CD4-positive, CD25-positive, alpha-beta regulatory T cell (primary cell): Measurements from ENCODE around the gene FAM83F. TPM values are rescaled to one million over a fixed set of nuclear protein-coding genes. Genes with fewer than 3 reads are reported as not detected.
A peak's percentile ranks its signal among the peaks of the same experiment; 100 is the strongest.

ENCODE experiments used
- ATAC-seq, 2 donors: fragments of 150-1000 bp; cut with Tn5 transposase; one replicate each; pipeline ENCODE4 v1.10.0; 2021; ENCODE audit warnings: low read depth in 2 of 2, moderate number of reproducible peaks in 2 of 2, moderate library complexity in 1 of 2
- DNase-seq, 3 donors: peaks; one replicate each; pipeline versions ENCODE4 v3.0.0 to v3.0.0-alpha.2; 2012 to 2022; ENCODE audit warnings: mixed read lengths in 1 of 3
- H3K27ac ChIP-seq: one replicate; pipeline ENCODE4 v1.7.0; 2013; ENCODE audit warnings: mild to moderate bottlenecking, low read length; ENCODE audit not compliant: insufficient read depth, poor library complexity, severe bottlenecking
- H3K27me3 ChIP-seq: one replicate; pipeline ENCODE4 v1.7.0; 2013; ENCODE audit warnings: low read length; ENCODE audit not compliant: control insufficient read depth, insufficient read depth
- H3K36me3 ChIP-seq: one replicate; pipeline ENCODE4 v1.7.0; 2013; ENCODE audit warnings: mild to moderate bottlenecking, low read length, moderate library complexity; ENCODE audit not compliant: control insufficient read depth, insufficient read depth
- H3K4me1 ChIP-seq: 2 replicates; pipeline ENCODE4 v1.7.0; 2013; ENCODE audit warnings: mild to moderate bottlenecking, low read length; ENCODE audit not compliant: insufficient read depth, control insufficient read depth, poor library complexity, severe bottlenecking
- H3K4me3 ChIP-seq: one replicate; pipeline ENCODE4 v1.7.0; 2013; ENCODE audit warnings: low read depth, mild to moderate bottlenecking, low read length, moderate library complexity
- H3K9me3 ChIP-seq, 2 experiments: 1 replicate in 1 of 2; 2 replicates in 1 of 2; pipeline ENCODE4 v1.7.0; 2013; ENCODE audit warnings: low read length in 2 of 2, mild to moderate bottlenecking in 1 of 2, moderate library complexity in 1 of 2; ENCODE audit not compliant: control insufficient read depth in 2 of 2
- H3K27ac Mint-ChIP-seq, 3 donors: one replicate each; pipeline ENCODE4 v1.8.0; 2020 to 2022; ENCODE audit warnings: mild to moderate bottlenecking in 3 of 3, mixed read lengths in 3 of 3, moderate library complexity in 2 of 3
- H3K27me3 Mint-ChIP-seq: one replicate; pipeline ENCODE4 v1.8.0; 2022; ENCODE audit warnings: mild to moderate bottlenecking, mixed read lengths
- H3K36me3 Mint-ChIP-seq: one replicate; pipeline ENCODE4 v1.8.0; 2020; ENCODE audit warnings: mixed read lengths
- H3K4me1 Mint-ChIP-seq, 4 donors: one replicate each; pipeline ENCODE4 v1.8.0; 2020 to 2022; ENCODE audit warnings: mixed read lengths in 4 of 4, mild to moderate bottlenecking in 1 of 4
- H3K4me3 Mint-ChIP-seq, 4 donors: one replicate each; pipeline ENCODE4 v1.8.0; 2020 to 2022; ENCODE audit warnings: mild to moderate bottlenecking in 4 of 4, mixed read lengths in 4 of 4, moderate library complexity in 3 of 4
- H3K9me3 Mint-ChIP-seq, 7 donors: one replicate each; pipeline ENCODE4 v1.8.0; 2020 to 2022; ENCODE audit warnings: mixed read lengths in 7 of 7, mild to moderate bottlenecking in 3 of 7, moderate library complexity in 2 of 7
- polyA plus RNA-seq, 4 donors: library from polyadenylated mRNA; unstranded; fragments of 300-500 nt; fragmentation: Illumina TruSeq; gene quantifications; one replicate each; pipeline ENCODE4 v1.2.3, GENCODE V29; 2021
- total RNA-seq: library from RNA; stranded (reverse); gene quantifications from one replicate; pipeline ENCODE4 v1.2.3, GENCODE V29; 2022

FAM83F gene
- total and polyA plus RNA-seq, 5 donors from 2014 or later: 0.01 to 3.2 (median 0.04) TPM; not detected in 1

- H3K4me1 ChIP-seq: peaks cover 72% of the 10 kb centered on the region
These were observed 59.7 kb downstream of the FAM83F start for GRCh38 chr22:40054486-40054885.

GRCh38 chr22:40055143-40055883, 60.6 kb downstream of the FAM83F start:
- peak overlapping the region; percentile 69 for H3K4me3 ChIP-seq

More at GRCh38 chr22:40054486-40054885, 59.7 kb downstream of the FAM83F start:
- peaks cover 18% of the 10 kb centered on the region for H3K36me3 Mint-ChIP-seq
- peak overlapping the region; percentile 76 for H3K27ac ChIP-seq
- no peaks in the 10 kb centered on the region for H3K9me3 Mint-ChIP-seq
- H3K27me3 Mint-ChIP-seq: peaks cover 4% of the 10 kb centered on the region
- peak overlapping the region; percentile 69 for H3K4me3 ChIP-seq
- peaks cover 45 to 94% (median 70%) of the 10 kb centered on the region in 4 donors for H3K4me1 Mint-ChIP-seq
- H3K4me3 Mint-ChIP-seq: peak overlapping the region; percentile 55 to 82 (median 68)
- H3K9me3 ChIP-seq: no peaks in the 10 kb centered on the region
- no peak for DNase-seq
- peaks cover 5% of the 10 kb centered on the region for H3K36me3 ChIP-seq
- H3K27me3 ChIP-seq: no peaks in the 10 kb centered on the region
- peak overlapping the region; percentile 88 to 91 (median 88) for H3K27ac Mint-ChIP-seq
- ATAC-seq: no peak

GRCh38 chr22:40056154-40056553, 61.4 kb downstream of the FAM83F start:
- peaks cover 38 to 93% (median 64%) of the 10 kb centered on the region in 4 donors for H3K4me1 Mint-ChIP-seq
- peaks cover 4% of the 10 kb centered on the region for H3K27me3 Mint-ChIP-seq
- Histone ChIP-seq H3K27ac (peak overlapping the region; percentile 76), H3K4me1 (peaks cover 58% of the 10 kb centered on the region), H3K27me3 (no peaks in the 10 kb centered on the region), H3K4me3 (peak overlapping the region; percentile 69), H3K36me3 (peaks cover 5% of the 10 kb centered on the region), H3K9me3 (no peaks in the 10 kb centered on the region)
- ATAC-seq: no peak
- DNase-seq: peak in 1 of 3 donors; percentile 17
- H3K27ac Mint-ChIP-seq: peak overlapping the region; percentile 7 to 88 (median 54)
- H3K4me3 Mint-ChIP-seq: peak overlapping the region; percentile 3 to 80 (median 69)
- H3K9me3 Mint-ChIP-seq: no peaks in the 10 kb centered on the region
- peaks cover 11% of the 10 kb centered on the region for H3K36me3 Mint-ChIP-seq

More at GRCh38 chr22:40055143-40055883, 60.6 kb downstream of the FAM83F start:
- H3K4me3 Mint-ChIP-seq: peak overlapping the region; percentile 60 to 82 (median 78)
- Histone ChIP-seq H3K4me1 (peaks cover 64% of the 10 kb centered on the region), H3K27me3 (no peaks in the 10 kb centered on the region), H3K27ac (peak overlapping the region; percentile 76), H3K36me3 (peaks cover 5% of the 10 kb centered on the region), H3K9me3 (no peaks in the 10 kb centered on the region)
- peaks cover 41 to 93% (median 66%) of the 10 kb centered on the region in 4 donors for H3K4me1 Mint-ChIP-seq
- H3K36me3 Mint-ChIP-seq: peaks cover 15% of the 10 kb centered on the region
- H3K27me3 Mint-ChIP-seq: peaks cover 4% of the 10 kb centered on the region
- peak overlapping the region; percentile 88 to 92 (median 91) for H3K27ac Mint-ChIP-seq
- H3K9me3 Mint-ChIP-seq: no peaks in the 10 kb centered on the region
- DNase-seq: peak; percentile 27 to 92 (median 59)
- ATAC-seq: peak; percentile 97

GRCh38 chr22:40056559-40056958, 61.8 kb downstream of the FAM83F start:
- peaks cover 38 to 93% (median 63%) of the 10 kb centered on the region in 4 donors for H3K4me1 Mint-ChIP-seq
- peak overlapping the region in 1 of 4 donors; percentile 60 for H3K4me3 Mint-ChIP-seq
- no peak for DNase-seq
- Histone ChIP-seq H3K9me3 (no peaks in the 10 kb centered on the region), H3K4me3 (peak overlapping the region; percentile 69), H3K27ac (peak overlapping the region; percentile 76), H3K4me1 (peaks cover 54% of the 10 kb centered on the region), H3K36me3 (peaks cover 5% of the 10 kb centered on the region), H3K27me3 (no peaks in the 10 kb centered on the region)
- H3K27me3 Mint-ChIP-seq: peaks cover 4% of the 10 kb centered on the region
- no peaks in the 10 kb centered on the region for H3K9me3 Mint-ChIP-seq
- no peak for ATAC-seq
- H3K36me3 Mint-ChIP-seq: peaks cover 7% of the 10 kb centered on the region
- H3K27ac Mint-ChIP-seq: peak overlapping the region in 1 of 3 donors; percentile 88

- peaks cover 40 to 87% (median 58%) of the 10 kb centered on the region in 4 donors for H3K4me1 Mint-ChIP-seq
- H3K36me3 Mint-ChIP-seq: peaks cover 6% of the 10 kb centered on the region
- DNase-seq (no peak), ATAC-seq (no peak)
- peaks cover 4% of the 10 kb centered on the region for H3K27me3 Mint-ChIP-seq
- Histone ChIP-seq H3K9me3 (no peaks in the 10 kb centered on the region), H3K27me3 (no peaks in the 10 kb centered on the region), H3K4me3 (no peak overlapping the region), H3K4me1 (peaks cover 46% of the 10 kb centered on the region), H3K36me3 (no peaks in the 10 kb centered on the region), H3K27ac (no peak overlapping the region)
- H3K4me3 Mint-ChIP-seq: peak overlapping the region in 2 of 4 donors; percentile 14 to 41
- H3K27ac Mint-ChIP-seq: peak overlapping the region in 2 of 3 donors; percentile 23 to 43
- no peaks in the 10 kb centered on the region for H3K9me3 Mint-ChIP-seq
These were observed 62.9 kb downstream of the FAM83F start for GRCh38 chr22:40057652-40058051.

GRCh38 chr22:40058265-40058664, 63.5 kb downstream of the FAM83F start:
- Histone ChIP-seq H3K27ac (no peak overlapping the region), H3K27me3 (no peaks in the 10 kb centered on the region), H3K9me3 (no peaks in the 10 kb centered on the region), H3K4me3 (no peak overlapping the region), H3K4me1 (peaks cover 40% of the 10 kb centered on the region), H3K36me3 (no peaks in the 10 kb centered on the region)
- peak in 1 of 3 donors; percentile 29 for DNase-seq
- ATAC-seq: no peak
- H3K27me3 Mint-ChIP-seq: peaks cover 4% of the 10 kb centered on the region
- peaks cover 43 to 87% (median 59%) of the 10 kb centered on the region in 4 donors for H3K4me1 Mint-ChIP-seq
- H3K4me3 Mint-ChIP-seq: peak overlapping the region; percentile 10 to 59 (median 30)
- peaks cover 6% of the 10 kb centered on the region for H3K36me3 Mint-ChIP-seq
- no peaks in the 10 kb centered on the region for H3K9me3 Mint-ChIP-seq
- peak overlapping the region in 2 of 3 donors; percentile 23 to 55 for H3K27ac Mint-ChIP-seq

GRCh38 chr22:40065981-40066380, 71.2 kb downstream of the FAM83F start:
- Mint-ChIP-seq H3K4me3 (peak overlapping the region in 2 of 4 donors; percentile 17 to 39), H3K9me3 (no peaks in the 10 kb centered on the region)
- H3K4me1 ChIP-seq: peaks cover 22% of the 10 kb centered on the region

More at GRCh38 chr22:40065981-40066380, 71.2 kb downstream of the FAM83F start:
- H3K27ac Mint-ChIP-seq: peak overlapping the region in 1 of 3 donors; percentile 33
- Histone ChIP-seq H3K27ac (no peak overlapping the region), H3K4me3 (no peak overlapping the region), H3K36me3 (peaks cover 2% of the 10 kb centered on the region), H3K27me3 (no peaks in the 10 kb centered on the region), H3K9me3 (no peaks in the 10 kb centered on the region)
- H3K27me3 Mint-ChIP-seq: no peaks in the 10 kb centered on the region
- ATAC-seq (no peak), DNase-seq (no peak)
- no peaks in the 10 kb centered on the region for H3K36me3 Mint-ChIP-seq
- peaks cover 30 to 81% (median 50%) of the 10 kb centered on the region in 4 donors for H3K4me1 Mint-ChIP-seq
